HCT116 (cell line): ENCODE data around the gene COL5A1.

Experiments
- CTCF ChIP-seq, 3 experiments: fragments of 200-600 bp in 1 of 3; sonication (generic) in 1 of 3; IDR thresholded peaks in 2 of 3; conservative IDR thresholded peaks in 1 of 3; 2 replicates each; pipeline ENCODE4 v1.5.1; 2012 to 2017; ENCODE audit warnings: low read depth in 2 of 3, low read length in 2 of 3, antibody characterized with exemption in 1 of 3, borderline replicate concordance in 1 of 3, control low read depth in 1 of 3, mild to moderate bottlenecking in 1 of 3, mixed read lengths in 1 of 3, mixed run types in 1 of 3, moderate library complexity in 1 of 3; ENCODE audit not compliant: insufficient read depth in 1 of 3
- EZH2 ChIP-seq: fragments of 200-600 bp; sonication (generic); IDR thresholded peaks from 2 replicates; pipeline ENCODE4 v1.6.1; 2017; ENCODE audit warnings: antibody characterized with exemption, mixed run types
- EZH2phosphoT487 ChIP-seq: fragments of 200-600 bp; IDR thresholded peaks from 2 replicates; pipeline ENCODE4 v1.6.1; 2018; ENCODE audit warnings: antibody characterized with exemption, borderline replicate concordance
- POLR2A ChIP-seq: IDR thresholded peaks from 2 replicates; pipeline ENCODE4 v1.7.0; 2011; ENCODE audit warnings: borderline replicate concordance; ENCODE audit not compliant: insufficient read depth, insufficient read length; ENCODE audit errors: extremely low read depth
- RAD21 ChIP-seq: IDR thresholded peaks from 2 replicates; pipeline ENCODE4 v1.6.1; 2012; ENCODE audit warnings: low read depth, mild to moderate bottlenecking
- SIN3A ChIP-seq: IDR thresholded peaks from 2 replicates; pipeline ENCODE4 v1.6.1; 2012; ENCODE audit warnings: low read depth
- YY1 ChIP-seq: IDR thresholded peaks from 2 replicates; pipeline ENCODE4 v1.6.1; 2011; ENCODE audit warnings: low read length, low read depth, moderate library complexity, mild to moderate bottlenecking; ENCODE audit not compliant: insufficient replicate concordance; ENCODE audit errors: extremely low read depth
- ZNF274 ChIP-seq: fragments of 200-500 bp; sonication (Bioruptor generic); IDR thresholded peaks from 2 replicates; pipeline ENCODE4 v1.6.1; 2014; ENCODE audit warnings: mild to moderate bottlenecking, low read depth, low read length, inconsistent platforms

GRCh38 chr9:134869554-134870300, 228.1 kb downstream of the COL5A1 start:
- TF ChIP-seq CTCF (IDR thresholded peaks at IDR 0.05 in 2 of 3, conservative IDR thresholded peaks at IDR 0.05 in 1 of 3; ENCODE audit: borderline replicate concordance in 1 of 3, insufficient read depth in 1 of 3, low read depth in 2 of 3, low read length in 2 of 3) = no peak
- TF ChIP-seq SIN3A = no peak
- TF ChIP-seq POLR2A = no peak
- TF ChIP-seq ZNF274 = no peak
- no peak for TF ChIP-seq EZH2phosphoT487
- no peak for TF ChIP-seq YY1
- TF ChIP-seq RAD21 = no peak
- TF ChIP-seq EZH2 = no peak
